NCI-H146 (cell line): Measurements from ENCODE around the gene LINC00305.

ENCODE experiments used
- DNase-seq: peaks from one replicate; lab custom pipeline; 2025; lab: John Stamatoyannopoulos, UW

Gene LINC00305

DNA sequence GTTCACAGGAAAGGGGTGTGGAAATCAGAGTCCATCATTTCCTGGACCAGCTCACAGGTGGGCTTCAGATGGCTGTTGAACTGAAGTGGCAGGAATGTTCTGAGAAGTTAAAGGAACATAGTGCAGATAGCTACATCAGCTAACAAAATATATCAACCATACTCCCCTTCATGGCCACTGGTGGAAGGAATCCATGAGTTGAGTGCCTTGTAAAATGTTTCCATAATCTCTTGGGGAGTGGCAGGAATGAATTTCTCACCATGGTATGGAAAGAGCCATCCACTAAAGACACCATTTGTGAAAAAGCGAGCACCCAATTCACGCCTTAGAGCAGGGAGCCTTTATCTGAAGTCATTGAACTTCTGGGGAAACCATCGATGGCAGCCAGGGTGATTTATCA, at the start of gene LINC00305:
Gene LINC00305, minus strand, starts transcription at position 101 of the 400 bp plus-strand sequence.
- DNase-seq = no peak

DNA sequence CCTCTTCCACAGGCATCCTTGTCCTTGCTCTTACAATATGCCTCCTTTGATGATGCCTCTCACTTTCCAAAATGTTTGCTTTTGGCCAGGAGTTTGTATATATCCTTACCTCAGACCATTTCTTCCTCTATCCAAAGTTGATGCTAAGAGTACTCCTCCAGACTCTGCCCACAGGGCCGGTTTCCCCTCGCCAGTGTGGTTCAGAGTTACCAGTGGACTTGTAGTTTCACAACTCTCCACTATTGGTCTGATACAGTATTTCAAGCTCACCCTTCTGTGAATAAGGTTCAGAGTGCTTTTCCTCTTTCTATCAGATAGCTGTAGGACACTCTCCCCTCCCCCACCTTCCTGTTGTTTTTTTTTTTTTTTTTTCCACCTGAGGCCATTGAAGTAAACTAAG, 42.2 kb upstream of the LINC00305 start:
- no peak for DNase-seq

DNA sequence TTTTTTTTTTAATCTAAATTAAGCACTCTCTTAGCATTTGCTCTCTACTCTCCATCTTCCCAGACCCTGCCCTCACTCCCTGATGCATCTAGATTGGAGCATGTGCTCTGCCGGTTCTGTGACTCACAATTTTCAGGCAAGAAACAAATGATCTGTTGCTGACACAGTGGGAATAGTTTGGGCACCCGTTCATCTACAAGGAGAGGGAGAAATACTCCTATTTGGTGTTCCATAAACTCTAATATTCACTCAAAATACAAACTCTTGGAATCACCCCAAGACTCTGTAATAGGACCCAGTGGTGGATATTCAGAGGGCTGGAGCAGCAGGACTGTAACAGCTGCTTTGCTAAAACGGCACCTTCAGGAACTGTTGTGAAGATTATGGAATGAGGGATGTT, 37.1 kb upstream of the LINC00305 start:
- DNase-seq = no peak

DNA sequence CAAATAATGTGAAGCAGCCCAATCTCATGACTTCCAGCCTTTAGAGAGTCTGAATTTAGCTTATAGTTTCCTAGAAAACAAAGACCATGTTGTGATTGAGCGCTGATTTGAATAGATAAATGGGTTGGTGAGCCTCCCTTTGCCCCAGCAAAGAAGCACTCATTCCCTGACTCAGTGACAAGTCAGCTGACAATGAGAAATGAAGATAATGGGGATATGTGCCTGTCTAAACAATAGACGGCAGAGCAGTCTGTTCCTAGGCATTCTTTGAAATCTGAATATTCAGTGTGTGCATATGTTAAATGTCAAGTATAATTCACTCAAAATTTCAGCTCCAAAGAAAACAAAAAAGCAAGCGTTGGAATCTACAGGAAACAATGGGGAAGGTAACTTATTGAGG, 34.8 kb upstream of the LINC00305 start:
- no peak for DNase-seq

DNA sequence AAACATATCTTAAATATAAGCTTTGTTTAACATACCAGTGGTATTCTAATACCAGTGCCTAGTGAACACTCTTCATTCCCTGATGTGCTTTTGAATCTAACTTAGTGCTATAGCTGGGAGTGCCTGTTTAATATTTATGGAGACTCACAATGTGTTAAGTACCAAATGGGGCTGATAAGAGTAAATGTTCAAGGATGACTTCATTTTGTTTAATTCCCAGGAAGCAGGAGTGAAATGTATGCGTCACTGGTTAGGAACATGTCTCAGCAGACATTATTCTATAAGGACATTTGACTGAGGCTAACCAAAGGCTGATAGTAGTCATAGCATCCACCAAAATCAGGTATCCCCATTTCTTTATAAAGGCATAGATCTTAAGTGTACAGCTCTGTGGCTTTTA, 31.7 kb upstream of the LINC00305 start:
- no peak for DNase-seq

DNA sequence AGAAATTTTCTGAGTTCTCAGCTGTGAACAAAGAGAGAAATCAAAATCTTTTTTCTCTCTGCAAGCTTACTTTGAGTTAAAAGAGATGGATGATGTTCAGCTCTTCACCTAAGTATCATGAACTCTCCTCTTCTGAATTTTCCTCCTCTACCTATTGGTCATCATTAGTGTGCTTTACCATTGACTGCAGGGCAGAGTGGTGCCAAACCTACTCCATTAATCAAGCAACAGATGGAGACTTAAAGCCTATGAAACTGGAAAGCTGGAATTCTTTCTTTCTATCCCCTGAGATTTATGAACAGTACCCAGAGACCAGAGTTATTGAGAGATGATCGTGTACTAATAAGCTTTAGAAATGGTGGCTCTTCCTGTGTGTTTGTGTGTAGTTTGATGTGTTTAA, 31.3 kb upstream of the LINC00305 start:
- no peak for DNase-seq

DNA sequence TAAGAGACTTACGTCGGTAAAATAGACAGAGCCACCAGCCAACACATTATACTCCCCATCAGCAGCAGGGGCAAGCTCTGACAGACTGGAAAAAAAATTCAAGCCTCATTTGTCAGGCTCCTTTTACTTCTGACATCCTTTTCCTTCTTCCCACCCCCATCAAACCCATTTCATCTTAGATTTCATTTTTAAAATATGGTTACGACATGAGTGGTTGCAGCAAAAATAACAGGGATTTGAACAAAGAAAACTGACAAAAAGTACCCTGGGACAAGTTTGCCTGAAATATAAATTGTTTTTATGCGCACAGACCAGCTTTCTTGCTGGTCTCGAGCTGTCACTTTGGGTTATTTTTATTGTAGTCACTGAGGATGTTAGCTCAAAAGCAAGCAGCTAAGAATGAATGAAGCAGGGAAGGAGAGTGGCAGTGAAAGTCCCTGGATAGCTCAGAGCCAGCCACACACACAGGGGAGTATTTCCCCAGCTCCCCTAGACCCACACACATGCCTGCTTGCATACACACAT, 30.7 kb upstream of the LINC00305 start:
- no peak for DNase-seq

DNA sequence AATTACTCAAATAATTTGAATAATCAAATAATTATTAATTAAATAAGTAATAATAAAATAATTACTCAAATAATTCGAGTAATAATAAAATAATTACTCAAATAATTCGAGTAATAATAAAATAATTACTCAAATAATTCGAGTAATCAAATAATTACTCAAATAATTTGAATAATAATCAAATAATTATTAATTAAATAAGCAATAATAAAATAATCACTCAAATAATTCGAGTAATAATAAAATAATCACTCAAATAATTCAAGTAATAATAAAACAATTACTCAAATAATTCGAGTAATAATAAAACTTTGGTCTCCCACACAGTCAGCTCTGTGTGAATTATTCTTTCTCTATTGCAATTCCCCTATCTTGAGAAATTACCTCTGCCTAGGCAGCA, 30.0 kb upstream of the LINC00305 start:
- no peak for DNase-seq

DNA sequence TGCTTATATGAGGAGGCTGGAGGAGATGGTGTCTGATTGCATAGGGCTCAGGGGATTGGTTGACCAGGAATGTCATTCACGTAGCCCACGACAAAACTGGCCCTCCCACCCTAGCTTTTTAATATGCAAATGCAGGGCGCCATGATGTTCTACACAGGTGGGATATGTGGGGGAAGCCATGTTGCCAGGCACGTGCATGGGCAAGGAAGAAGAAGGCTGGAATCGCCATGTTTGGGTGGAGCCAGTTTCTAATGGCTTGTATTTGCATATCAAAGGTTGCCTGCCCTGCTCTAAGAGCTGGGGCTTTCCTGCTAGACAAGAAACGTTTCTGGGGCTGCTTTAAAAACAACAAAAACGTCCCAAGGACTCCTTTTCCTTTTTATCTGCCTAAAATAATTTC, 26.5 kb upstream of the LINC00305 start:
- DNase-seq = peak; percentile 14

DNA sequence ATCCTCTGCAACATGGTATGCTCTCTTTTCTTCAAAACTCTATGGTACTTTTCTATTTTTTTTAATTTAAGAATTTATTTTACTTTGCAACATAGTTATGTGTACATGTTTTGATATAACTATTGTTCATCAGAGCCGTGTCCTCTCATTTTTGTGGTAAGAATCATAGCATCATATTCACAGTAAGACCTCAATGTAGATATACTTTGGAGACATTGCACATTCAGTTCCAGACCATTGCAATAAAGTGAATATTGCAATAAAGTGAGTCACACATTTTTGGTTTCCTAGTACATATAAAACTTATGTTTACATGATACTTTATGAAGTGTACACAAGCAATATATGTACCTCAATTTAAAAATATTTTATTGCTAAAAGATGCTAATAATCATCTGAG, 22.7 kb upstream of the LINC00305 start:
- DNase-seq = no peak

DNA sequence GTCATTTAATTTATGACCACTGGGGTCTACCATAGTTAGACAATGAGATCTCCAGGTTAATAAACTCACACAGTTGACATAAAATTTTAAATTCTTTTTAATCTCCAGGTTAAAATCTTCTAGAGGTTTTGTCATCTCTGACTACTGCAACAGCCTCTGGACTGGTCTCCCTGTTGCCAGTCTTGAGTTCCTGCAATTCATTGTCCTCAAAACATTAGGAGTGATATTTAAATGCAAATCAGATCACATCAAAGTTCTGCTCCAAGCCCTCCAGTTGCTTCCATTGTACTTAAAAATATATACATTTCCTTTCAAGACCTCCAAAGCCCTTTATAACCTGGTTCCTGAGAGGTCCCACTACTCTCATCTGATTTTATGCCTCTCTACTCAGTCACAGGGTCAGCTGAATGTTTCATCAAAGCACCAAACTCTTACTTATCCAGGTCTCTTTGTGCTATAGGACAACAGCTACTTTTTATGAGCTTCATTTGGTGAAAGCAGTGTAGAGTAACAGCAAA, 18.6 kb upstream of the LINC00305 start:
- DNase-seq = no peak

DNA sequence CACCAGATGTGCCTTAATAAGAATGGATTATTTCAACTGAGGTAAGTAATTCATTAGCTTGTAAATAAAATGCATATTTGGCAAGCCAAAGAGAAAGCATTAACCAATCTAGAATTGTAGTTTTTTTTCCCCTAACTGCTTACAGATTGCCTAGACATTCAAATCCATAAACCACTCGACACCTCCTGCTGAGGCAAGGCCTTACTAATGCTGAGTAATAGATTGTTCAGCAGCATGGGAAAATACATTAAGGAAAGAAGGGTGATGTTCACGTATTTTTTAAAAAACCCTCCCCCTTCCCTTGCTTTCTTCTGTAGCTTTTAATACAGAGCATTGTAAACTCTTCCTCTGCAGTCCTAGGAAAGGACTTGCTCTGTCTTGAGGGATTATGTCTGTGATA, 17.0 kb upstream of the LINC00305 start:
- DNase-seq = peak; percentile 42

DNA sequence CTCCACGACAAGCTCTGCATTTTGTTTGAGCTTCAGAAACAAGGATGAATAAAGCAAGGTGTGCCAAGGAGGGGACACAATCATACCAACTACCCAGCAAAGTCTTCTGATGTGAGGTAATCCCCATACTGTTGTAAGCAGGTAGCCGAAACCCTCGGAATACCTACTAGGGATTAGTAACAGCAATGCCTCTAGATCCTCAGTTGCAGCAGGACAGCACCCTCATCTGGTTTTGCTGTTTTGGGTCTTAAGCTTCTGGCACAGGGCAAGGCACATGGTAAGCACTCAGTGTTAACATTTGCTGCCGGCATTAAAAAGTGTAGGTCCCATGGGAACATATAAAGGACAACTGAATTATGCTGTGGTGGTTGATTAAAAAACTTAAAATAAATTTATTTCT, 16.0 kb upstream of the LINC00305 start:
- DNase-seq = no peak

DNA sequence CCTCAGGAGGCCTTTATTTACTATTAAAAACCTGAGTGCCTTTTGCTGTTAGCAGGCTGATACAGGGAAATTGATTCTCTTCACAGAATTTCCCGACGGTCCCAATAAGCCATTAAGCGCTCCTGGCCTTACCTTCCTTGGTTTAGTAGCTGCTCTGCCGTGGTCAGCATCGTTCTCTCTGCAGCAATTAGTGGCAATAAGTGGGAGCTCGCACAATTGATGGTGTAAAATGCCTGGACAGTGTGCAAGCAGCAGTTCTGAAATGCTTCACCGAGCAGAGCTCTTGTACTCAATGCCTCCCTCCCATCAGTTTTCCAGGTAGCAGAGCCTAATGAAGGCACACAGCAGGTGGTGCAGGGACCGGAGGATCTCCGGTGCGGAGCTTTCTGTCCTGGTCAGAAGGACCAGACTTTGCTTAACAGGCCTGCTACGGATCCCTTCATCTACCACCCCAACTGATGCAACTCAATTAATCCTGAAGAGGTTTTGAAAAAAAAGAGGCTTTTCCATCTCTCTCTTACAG, 1.1 kb upstream of the LINC00305 start:
- peak; percentile 86 for DNase-seq

DNA sequence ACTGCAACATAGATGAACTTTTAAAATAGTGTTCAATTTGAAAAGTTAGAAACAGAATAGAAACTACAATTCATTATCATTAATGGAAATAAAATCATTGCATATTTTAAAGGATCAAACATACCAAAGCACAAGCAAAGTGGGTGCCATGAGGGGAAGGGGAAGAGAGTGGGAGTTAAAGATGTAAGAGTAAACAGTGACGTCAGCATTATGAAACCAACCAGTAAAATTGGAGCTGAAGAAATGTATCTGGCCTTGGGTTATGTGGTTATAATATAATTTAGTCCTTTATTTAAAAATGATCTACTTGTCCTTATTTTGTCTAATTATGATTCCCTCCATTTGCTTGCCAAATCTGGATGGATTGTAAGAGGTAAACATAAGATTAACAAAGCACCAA, 6.0 kb downstream of the LINC00305 start:
- no peak for DNase-seq

DNA sequence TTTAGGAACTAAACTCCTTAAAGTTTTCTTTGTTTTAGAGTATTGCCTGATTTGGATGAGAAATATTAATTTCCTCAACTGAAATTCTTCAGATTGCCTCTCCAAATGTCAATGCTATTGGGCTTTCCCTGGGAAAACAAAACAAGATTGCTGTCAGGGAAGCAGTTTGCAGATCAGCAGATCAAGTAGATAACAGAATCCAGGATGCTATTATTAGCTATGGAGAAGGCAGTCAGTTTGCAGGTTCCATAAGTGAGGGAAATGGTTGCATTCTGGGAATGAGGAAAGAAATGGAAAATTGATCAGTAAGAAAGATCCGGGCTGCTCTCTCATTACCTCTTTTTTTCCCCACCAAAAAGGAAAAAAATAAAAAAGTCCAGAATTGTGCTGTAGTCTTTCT, 11.0 kb downstream of the LINC00305 start:
- no peak for DNase-seq

DNA sequence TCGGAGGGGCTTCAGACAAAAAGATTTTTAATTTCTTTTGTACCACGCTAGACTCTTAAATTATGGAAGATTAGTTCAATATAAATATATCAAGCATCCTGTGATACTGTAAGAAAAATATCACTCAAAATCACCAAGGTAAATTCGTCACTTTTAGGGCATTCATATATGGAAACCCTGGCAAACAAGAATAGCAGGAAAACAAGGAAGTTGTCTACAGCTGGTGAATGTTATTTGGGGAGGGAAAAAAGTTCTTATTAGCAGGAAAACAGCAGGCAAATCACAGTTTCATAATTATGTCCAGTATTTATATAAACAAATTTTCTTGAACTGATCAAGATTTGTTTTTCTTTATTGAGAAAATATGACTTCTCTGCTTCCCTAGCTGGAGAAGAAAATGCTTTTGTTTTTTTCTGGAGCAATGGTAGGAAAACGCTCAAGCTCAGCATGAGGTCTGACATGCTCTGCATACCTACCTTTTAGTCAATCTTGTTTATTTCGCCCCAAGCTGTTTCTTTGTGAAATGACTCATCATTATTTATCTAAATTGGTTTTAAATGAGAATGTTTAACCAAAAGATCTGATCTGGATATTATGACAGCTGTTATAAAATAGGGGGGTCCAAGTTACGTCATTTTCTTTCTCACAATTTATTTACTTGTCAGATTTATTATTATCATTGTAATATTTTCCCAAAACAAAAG, 14.7 kb downstream of the LINC00305 start:
- DNase-seq = peak; percentile 72

DNA sequence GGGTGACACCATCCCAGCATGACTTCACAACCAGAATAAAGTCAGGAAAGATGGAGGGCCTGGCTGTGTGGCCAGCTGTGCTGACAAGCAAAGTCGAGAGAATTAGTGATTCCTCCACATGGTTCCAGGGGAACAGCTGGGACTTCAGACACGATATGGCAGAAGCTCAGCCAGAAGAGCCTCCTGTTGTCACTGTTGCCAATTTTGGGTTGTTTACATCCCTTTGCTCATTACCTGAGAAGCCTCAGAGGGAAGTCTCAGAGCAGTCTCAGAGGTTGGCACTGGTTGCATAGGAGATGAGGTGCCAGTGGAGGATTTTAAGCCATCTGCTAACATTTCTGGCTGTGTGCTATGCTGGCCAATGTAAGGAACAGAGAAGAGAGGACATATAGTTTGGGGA, 16.0 kb downstream of the LINC00305 start:
- DNase-seq = no peak

DNA sequence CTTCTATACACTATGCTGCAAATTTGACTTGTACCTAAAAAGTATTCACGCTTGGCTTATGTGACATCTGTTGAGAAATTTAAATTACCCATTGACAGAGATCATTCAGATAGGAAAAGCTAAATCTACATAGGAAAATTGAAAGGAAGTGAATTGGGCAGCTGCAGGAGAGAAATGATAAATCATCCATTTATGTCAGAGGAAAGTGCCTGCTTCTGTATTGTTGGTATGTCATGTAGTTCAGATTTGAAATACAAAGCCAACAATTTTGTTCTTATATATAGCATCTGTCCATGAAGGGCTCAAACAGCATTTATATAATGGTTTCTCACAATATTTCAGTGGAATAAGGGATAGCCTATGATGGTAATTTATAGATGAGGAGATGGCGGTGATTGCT, 17.6 kb downstream of the LINC00305 start:
- no peak for DNase-seq

DNA sequence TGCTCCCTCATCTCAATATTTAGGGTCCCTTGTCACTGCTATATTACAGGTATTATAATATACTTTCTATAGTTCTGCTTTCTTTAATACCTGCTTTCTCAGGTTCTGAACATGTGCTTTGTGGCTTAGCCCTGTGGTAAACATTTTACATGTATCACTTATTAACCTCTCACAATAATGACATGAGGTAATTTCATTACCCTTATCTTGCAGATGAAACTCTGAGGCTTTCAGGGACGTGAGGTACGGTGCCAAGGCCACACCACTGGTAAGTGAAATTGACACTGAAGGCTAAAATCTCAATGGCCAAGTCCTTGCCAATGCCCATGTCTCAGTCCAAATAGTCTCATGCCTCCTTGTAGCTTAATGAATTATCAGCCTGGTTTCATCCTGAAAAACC, 21.7 kb downstream of the LINC00305 start:
- no peak for DNase-seq

DNA sequence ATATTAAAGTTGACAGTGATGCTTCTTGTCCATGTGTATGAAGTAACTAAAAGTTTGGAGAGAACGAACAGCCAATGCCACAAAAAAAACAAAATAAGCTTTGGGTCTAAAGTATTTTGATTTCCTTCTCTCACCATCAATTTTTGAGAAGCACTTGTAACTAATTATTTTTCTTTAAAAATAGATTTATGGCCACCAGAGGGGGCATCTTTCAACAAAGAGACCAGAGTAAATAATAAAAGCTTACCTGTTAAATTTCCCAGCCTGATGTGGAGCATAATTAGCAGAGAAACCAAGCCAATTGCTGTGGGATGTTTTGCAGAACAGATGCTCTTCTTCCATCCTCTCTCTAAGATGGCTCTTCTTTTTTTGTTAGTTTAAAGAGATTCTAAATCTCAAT, 29.0 kb downstream of the LINC00305 start:
- DNase-seq = peak; percentile 64

DNA sequence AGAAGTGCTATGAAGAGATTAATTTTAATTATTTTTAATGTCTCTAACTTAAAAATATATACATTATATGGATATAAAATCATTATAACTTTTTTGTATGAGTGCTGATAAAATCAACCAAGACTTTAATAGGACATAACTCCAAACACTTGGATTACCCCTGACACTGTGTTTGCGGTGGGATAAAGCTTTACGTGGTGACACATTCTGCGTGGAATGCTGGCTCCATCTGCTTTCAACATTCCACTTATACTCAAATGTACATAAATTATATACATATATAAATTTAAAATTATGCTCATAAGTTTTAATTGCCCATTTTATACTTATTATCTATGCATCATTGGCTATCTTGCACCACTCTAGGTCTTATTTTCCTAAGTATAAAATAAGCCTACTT, 30.5 kb downstream of the LINC00305 start:
- no peak for DNase-seq

DNA sequence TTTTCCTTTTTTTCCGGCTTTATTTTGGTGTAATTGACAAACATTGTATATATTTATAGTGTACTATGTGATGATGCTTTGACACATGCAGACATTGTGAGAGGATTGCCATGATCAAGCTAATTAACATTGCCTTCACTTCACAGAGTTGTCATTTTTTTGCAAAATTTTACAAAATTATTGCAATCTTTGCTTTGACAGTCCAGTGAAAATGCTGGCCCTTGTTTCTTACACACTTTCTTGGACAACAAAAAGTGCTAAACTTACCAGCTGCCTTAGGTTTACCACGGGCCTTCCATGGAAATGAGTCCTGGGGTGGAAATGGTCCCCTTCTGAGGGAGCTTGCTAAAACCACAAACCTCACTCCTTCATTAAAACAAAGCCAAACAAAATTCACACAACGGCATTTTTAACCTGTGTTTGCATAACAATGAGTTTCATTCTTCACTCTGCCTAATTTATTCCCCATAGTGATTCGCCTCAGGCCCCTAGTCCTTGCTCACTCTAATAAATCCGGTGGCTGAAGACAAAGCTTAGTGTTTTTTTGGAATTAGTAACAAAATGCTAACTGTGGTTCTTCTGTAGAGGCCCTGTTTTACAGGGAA, 32.2 kb downstream of the LINC00305 start:
- no peak for DNase-seq
